RPMI8226 (cell line): Measurements from ENCODE around the gene STAT5B.
"Not testable (repeated sequence)": the region's sequence is repeated elsewhere in the genome, so short reads cannot be mapped to it uniquely, and the experiment has no call there.

ENCODE experiments used
- DNase-seq: peaks from one replicate; pipeline ENCODE4 v3.0.0-alpha.2; 2015

STAT5B gene

DNA sequence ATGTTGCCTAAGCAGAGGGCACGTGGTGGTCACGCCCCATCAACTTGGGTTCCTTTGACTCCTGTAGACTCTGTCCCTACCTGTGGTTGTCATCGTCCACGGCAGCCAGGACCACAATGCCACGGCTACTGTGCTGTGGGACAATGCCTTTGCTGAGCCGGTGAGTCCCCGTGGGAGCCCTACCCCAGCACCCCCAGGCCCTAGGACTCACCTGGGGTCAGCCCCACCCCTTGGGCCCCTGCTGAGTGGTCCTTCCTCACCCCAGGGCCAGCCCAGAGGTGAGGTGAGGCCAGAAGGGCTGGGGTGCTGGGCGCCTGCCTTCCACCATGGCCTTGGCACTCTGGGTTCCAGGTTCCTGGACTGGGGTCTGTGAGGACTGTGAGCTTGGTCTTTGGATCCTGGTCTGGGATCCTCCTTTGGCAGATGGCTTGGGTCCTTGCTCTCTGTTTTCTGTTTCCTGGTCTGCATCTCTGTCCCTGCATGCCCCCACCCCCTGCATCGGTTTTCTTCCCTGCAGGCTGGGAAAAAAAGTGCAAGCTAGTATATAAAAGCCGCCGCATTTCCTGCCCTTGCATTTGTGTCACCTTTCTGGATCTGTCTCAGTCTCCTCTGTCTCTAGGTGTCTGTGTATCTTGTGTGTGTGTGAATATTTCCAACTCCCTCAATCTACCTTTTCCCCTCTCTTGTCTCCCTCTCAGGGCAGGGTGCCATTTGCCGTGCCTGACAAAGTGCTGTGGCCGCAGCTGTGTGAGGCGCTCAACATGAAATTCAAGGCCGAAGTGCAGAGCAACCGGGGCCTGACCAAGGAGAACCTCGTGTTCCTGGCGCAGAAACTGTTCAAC, 29.6 kb upstream of the STAT5B start:
- DNase-seq: no peak

GRCh38 chr17:42305031-42305330, 28.8 kb upstream of the STAT5B start:
- DNase-seq: not testable (repeated sequence)

- DNase-seq: no peak
Observed at GRCh38 chr17:42304187-42305030, 28.2 kb upstream of the STAT5B start.

- no peak for DNase-seq
Observed at GRCh38 chr17:42303694-42304093, 27.5 kb upstream of the STAT5B start.

GRCh38 chr17:42301022-42301421, 24.8 kb upstream of the STAT5B start:
- DNase-seq: no peak

DNA sequence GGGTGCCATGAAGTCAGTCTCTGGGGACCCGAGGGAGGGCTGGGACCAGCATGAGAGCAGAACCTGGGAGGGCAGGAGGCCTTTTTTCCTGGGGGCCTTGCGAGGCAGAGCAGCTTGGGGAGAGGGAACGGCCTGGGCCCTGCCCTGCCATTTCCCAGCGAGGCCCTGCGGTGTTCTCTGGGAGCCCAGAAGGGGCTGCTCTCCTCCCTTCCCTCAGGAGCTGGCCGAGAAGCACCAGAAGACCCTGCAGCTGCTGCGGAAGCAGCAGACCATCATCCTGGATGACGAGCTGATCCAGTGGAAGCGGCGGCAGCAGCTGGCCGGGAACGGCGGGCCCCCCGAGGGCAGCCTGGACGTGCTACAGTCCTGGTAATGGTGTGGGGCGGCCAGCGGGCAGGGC, 23.7 kb upstream of the STAT5B start:
- DNase-seq: not testable (repeated sequence)

DNA sequence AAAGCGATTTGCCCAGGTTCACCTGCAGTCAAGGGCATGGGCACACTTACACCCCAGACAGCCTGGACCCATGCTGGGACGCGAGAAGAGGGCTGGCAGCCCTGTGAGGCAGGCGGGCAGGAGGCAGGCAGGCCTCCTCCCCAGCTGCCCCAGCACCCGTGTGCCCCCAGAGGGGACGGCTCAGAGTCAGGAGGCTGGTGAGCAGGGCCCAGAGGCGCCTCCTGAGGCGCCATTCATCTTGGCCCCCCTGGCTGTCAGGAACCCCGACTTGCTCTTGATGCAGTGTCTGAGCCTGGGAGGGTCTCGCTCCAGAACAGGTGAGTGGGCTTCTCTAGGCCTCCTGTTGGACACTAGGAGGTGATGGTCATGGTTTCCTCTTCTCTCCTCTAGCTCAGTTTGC, 23.2 kb upstream of the STAT5B start:
- not testable (repeated sequence) for DNase-seq

GRCh38 chr17:42297775-42298174, 21.6 kb upstream of the STAT5B start:
- not testable (repeated sequence) for DNase-seq

- DNase-seq: no peak
Observed at GRCh38 chr17:42296012-42296411, 19.8 kb upstream of the STAT5B start.

DNA sequence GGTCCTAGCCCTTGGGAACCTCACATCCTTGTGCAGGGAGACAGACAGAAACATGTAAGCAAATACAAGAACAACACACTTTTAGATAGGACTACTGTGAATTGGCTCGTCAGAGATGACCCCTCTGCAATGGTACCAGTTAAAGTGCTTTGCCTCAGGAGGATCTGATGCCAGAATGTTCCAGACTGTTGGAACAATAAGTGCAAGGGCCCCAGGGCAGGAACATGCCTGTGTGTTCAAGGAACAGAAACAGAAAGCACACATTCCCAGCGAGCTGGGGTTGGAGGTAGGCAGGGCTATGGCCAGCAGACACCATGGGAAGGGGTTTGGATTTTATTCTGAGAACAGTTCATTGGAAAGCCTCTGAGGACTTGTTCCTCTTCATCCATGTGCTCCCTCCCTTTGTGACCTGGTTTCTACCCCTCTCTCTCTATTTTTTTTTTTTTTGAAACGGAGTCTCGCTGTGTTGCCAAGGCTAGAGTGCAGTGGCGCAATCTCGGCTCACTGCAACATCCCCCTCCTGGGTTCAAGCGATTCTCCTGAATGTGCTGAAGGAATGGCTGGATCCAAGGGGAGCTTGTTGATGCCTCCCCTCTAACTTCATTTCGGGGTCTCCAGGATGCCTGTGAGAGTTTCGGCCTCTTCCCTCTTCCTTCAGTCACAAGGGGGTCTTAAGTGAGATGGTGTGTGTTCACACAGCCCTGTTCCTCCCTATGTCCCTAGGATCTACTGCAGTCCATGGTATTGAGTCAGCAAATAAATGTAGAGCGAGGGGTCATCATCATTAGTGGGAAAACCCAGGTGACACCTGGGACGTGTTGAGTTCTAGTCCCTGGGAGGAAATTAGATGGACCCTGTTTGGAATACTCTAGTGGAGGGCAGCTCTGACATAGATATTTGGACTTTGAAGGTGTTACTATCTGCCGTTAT, 18.5 kb upstream of the STAT5B start:
- DNase-seq: no peak

- DNase-seq: no peak
Observed at GRCh38 chr17:42291129-42291528, 14.9 kb upstream of the STAT5B start.

- DNase-seq: no peak
Observed at GRCh38 chr17:42290577-42290976, 14.4 kb upstream of the STAT5B start.

DNA sequence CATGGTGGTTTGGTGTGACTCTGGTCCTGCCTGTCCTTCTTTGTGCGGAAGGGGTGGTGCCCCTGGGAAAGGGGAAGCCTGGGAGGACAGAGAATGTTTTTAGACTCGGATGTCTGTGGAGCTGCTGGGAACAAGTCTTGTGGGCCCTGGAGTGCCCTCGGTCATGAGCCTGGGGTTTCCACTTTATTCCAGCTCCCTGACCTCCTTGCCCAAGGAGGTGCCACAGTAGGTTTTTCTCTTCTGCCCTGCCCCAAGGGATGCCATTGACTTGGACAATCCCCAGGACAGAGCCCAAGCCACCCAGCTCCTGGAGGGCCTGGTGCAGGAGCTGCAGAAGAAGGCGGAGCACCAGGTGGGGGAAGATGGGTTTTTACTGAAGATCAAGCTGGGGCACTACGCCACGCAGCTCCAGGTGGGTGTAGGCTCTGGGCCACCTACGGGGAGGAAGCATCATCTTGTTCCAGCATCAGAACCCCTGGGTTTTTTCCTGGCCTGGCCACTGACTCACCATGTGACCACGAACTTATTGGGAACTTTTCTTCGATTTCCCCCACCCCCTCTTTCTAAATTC, 13.5 kb upstream of the STAT5B start:
- DNase-seq: no peak

DNA sequence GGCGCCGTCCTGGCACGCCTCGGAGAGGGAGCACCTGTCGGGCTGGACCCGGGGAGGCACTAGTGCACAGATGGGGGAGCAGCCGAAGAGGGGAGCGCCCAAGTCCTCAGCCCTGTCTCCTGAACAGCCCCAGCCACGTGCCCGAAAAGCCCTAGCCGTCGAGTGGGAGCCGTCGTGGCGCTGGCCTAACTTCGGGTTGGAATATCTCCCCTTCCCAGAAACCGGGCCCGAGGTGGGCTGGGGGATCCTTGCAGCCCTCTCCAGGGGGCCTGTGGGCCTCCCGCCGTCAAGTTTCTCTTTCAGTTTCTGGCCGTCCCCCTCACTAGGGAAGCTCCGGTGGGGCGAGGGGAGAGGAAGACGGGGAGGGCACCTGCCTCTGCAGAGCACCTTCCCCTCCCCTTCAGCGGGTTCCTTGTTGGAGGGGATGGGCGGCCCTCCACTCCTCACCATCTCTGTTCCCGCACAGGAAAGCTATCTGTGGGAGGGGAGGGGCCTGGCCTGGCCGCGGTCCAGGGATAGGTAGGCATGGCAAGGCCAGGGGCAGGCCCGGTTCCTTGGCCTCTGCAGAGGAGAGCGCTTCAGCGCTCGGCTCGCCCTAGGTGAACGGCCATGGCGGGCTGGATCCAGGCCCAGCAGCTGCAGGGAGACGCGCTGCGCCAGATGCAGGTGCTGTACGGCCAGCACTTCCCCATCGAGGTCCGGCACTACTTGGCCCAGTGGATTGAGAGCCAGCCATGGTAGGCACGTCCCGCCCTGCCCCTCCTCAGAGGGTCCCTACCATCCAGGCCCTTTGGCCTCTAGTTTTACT, 12.8 kb upstream of the STAT5B start:
- DNase-seq: peak; percentile 79

GRCh38 chr17:42287977-42288802, 12.0 kb upstream of the STAT5B start, which contains the start of gene STAT5A:
STAT5A (plus strand) TSS chr17:42288498; CDS start chr17:42289412, 914 bp downstream.
- peak; percentile 77 for DNase-seq

- DNase-seq: no peak
Observed at GRCh38 chr17:42287305-42287976, 11.2 kb upstream of the STAT5B start.

GRCh38 chr17:42286411-42287221, 10.4 kb upstream of the STAT5B start:
- peak; percentile 33 for DNase-seq

DNA sequence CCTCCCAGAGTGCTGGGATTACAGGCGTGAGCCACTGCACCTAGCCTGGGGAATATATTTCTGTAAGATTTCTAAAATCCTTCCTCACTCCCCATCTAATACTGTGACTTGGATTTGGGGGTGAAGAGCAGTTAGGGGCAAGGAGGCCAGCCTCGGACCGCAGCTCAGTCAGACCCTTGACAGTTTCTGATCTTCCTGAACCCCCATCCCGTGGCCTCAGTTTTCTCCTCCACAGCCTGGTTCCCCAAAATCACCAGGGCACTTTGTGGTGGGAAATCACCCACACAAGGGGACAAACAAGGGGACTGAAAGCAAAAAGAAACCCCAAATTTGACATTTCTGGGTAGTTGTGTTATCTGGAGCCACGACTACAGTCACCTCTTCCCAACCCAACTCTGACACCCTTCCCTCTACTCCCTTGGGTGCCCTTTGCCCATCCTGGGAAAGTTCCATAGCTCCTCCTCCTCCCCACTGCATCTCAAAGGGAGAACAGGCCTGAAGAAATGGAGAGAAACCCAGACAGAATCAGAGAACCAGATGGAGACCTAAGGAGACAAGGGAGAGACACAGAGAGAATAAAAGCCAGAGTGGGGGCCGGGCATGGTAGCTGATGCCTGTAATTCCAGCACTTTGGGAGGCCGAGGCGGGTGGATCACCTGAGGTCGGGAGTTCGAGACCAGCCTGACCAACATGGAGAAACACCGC, 9.3 kb upstream of the STAT5B start:
- no peak for DNase-seq

GRCh38 chr17:42284566-42284965, 8.4 kb upstream of the STAT5B start:
- DNase-seq: no peak
